ENCODE measurements around the gene SORCS2.

GRCh38 chr4:7652006-7652405 is 459.7 kb downstream of the SORCS2 start:
- TF ChIP-seq, protein P1, sequence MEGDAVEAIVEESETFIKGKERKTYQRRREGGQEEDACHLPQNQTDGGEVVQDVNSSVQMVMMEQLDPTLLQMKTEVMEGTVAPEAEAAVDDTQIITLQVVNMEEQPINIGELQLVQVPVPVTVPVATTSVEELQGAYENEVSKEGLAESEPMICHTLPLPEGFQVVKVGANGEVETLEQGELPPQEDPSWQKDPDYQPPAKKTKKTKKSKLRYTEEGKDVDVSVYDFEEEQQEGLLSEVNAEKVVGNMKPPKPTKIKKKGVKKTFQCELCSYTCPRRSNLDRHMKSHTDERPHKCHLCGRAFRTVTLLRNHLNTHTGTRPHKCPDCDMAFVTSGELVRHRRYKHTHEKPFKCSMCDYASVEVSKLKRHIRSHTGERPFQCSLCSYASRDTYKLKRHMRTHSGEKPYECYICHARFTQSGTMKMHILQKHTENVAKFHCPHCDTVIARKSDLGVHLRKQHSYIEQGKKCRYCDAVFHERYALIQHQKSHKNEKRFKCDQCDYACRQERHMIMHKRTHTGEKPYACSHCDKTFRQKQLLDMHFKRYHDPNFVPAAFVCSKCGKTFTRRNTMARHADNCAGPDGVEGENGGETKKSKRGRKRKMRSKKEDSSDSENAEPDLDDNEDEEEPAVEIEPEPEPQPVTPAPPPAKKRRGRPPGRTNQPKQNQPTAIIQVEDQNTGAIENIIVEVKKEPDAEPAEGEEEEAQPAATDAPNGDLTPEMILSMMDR (conservative IDR thresholded peaks at IDR 0.05; ENCODE audit: low read depth, low read length), result no peak
- TF ChIP-seq EZH2 (IDR thresholded peaks at IDR 0.05; ENCODE audit: borderline replicate concordance, low read depth, low read length, poor library complexity, severe bottlenecking), result no peak

Data from A673 (cell line).